HepG2 (cell line): Measurements from ENCODE around the gene TBC1D14.

Experiments used
- CTCF ChIP-seq: sonication (generic); formaldehyde crosslinking; IDR thresholded peaks from 2 replicates; pipeline ENCODE4 v1.5.0; 2020; ENCODE audit warnings: mild to moderate bottlenecking, missing genetic modification reagents, moderate library complexity
- KDM5A ChIP-seq: fragments of 200-600 bp; sonication (generic); IDR thresholded peaks from 2 replicates; pipeline ENCODE4 v1.7.0; 2018; ENCODE audit warnings: antibody characterized with exemption, mild to moderate bottlenecking, low read length, borderline replicate concordance
- USF2 ChIP-seq, 2 experiments: sonication (generic) in 1 of 2; formaldehyde crosslinking in 1 of 2; IDR thresholded peaks; 2 replicates each; pipeline versions ENCODE4 v1.5.1 to v1.6.1; 2011 to 2020; ENCODE audit warnings: borderline replicate concordance in 1 of 2, low read depth in 1 of 2, low read length in 1 of 2, mild to moderate bottlenecking in 1 of 2, missing genetic modification reagents in 1 of 2, moderate library complexity in 1 of 2
- ZNF253 ChIP-seq: sonication (generic); formaldehyde crosslinking; IDR thresholded peaks from 2 replicates; pipeline ENCODE4 v1.8.0; 2022; ENCODE audit warnings: mild to moderate bottlenecking, missing genetic modification reagents, borderline replicate concordance
- ZNF274 ChIP-seq: sonication (generic); formaldehyde crosslinking; IDR thresholded peaks from 2 replicates; pipeline ENCODE4 v1.5.1; 2020; ENCODE audit warnings: mild to moderate bottlenecking, missing genetic modification reagents
- ZNF607 ChIP-seq: sonication (generic); formaldehyde crosslinking; IDR thresholded peaks from 2 replicates; pipeline ENCODE4 v1.5.1; 2020; ENCODE audit warnings: missing genetic modification reagents, mild to moderate bottlenecking, borderline replicate concordance
- ZSCAN21 ChIP-seq: sonication (generic); formaldehyde crosslinking; IDR thresholded peaks from 2 replicates; pipeline ENCODE4 v1.8.0; 2022; ENCODE audit warnings: mild to moderate bottlenecking, missing genetic modification reagents, moderate library complexity, borderline replicate concordance

DNA sequence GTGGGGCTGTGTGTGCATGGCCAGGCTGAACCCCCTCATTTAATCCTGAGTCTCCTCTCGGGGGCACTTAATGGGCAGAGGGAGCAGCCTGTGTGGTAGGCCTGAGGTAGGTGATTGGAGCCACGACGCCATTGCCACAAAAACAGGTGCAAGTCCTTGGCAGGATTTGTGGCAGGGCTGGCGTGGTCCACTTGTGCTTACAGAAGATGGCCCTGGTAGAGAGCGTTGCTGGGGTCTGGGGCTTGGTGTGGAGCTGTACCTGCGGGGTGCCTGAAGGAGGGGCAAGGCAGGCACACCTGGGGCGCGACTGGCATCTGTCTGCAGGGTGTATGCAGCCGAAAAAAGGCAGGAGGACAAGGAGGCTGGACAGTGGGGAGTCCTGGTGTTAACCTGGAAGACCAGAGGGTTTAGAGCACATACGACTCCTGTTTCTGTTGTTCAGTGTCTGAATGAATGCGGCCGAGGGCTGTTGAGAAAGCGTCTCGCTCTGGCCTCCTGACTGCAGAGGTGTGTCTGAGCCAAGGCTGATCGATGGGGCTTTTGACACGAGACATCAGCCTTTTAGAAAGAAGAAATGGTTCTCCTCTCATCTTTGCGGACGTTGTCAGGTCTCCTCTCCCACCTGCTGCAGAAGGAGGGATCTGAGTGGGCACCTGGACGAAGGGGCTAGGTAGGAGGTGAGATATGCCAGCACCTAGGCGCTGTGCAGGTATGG, 52.0 kb downstream of the TBC1D14 start:
- TF ChIP-seq USF2 (IDR thresholded peaks at IDR 0.05; ENCODE audit: low read depth, low read length) (no peak), USF2 (CRISPR knock-in tag; IDR thresholded peaks at IDR 0.05; ENCODE audit: borderline replicate concordance) (no peak), ZSCAN21 (CRISPR knock-in tag) (no peak), CTCF (no peak), ZNF253 (CRISPR knock-in tag) (no peak), ZNF607 (CRISPR knock-in tag) (no peak), ZNF274 (CRISPR knock-in tag) (no peak), KDM5A (no peak)
